ENCODE measurements around the gene PITPNC1.

PITPNC1 gene

GRCh38 chr17:67431249-67432015 lies 54.4 kb downstream of the PITPNC1 start:
- Histone ChIP-seq H3K27me3 (ENCODE audit: control insufficient read depth, insufficient read depth, low read length, poor library complexity, severe bottlenecking) (no peaks in the 10 kb centered on the region), H3K27ac (ENCODE audit: insufficient read depth, low read depth, low read length, poor library complexity, severe bottlenecking) (no peak overlapping the region), H3K4me3 (ENCODE audit: insufficient read depth, low read depth, low read length) (no peak overlapping the region), H3K9me3 (ENCODE audit: control insufficient read depth, low read length) (no peaks in the 10 kb centered on the region), H3K36me3 (ENCODE audit: control insufficient read depth, insufficient read depth, low read length) (no peaks in the 10 kb centered on the region), H3K4me1 (ENCODE audit: control insufficient read depth, insufficient read depth, low read length) (no peaks in the 10 kb centered on the region)
- WGBS, 2 experiments: 92 to 94% methylated on average over 9 of the region's 9 CpGs

- Histone ChIP-seq H3K4me3 (ENCODE audit: insufficient read depth, low read depth, low read length) (no peak overlapping the region), H3K4me1 (ENCODE audit: control insufficient read depth, insufficient read depth, low read length) (no peaks in the 10 kb centered on the region), H3K36me3 (ENCODE audit: control insufficient read depth, insufficient read depth, low read length) (no peaks in the 10 kb centered on the region), H3K27ac (ENCODE audit: insufficient read depth, low read depth, low read length, poor library complexity, severe bottlenecking) (no peak overlapping the region), H3K9me3 (ENCODE audit: control insufficient read depth, low read length) (no peaks in the 10 kb centered on the region), H3K27me3 (ENCODE audit: control insufficient read depth, insufficient read depth, low read length, poor library complexity, severe bottlenecking) (no peaks in the 10 kb centered on the region)
- WGBS, 2 experiments: 91 to 92% methylated on average over 20 of the region's 21 CpGs
Observed at GRCh38 chr17:67433248-67433924, 56.3 kb downstream of the PITPNC1 start.

GRCh38 chr17:67434061-67434525 lies 57.0 kb downstream of the PITPNC1 start:
- no peak overlapping the region for H3K4me3 ChIP-seq (ENCODE audit: insufficient read depth, low read depth, low read length)
- H3K9me3 ChIP-seq (ENCODE audit: control insufficient read depth, low read length): no peaks in the 10 kb centered on the region
- no peaks in the 10 kb centered on the region for H3K36me3 ChIP-seq (ENCODE audit: control insufficient read depth, insufficient read depth, low read length)
- 94% methylated on average over 6 of the region's 6 CpGs for WGBS, 2 experiments
- H3K4me1 ChIP-seq (ENCODE audit: control insufficient read depth, insufficient read depth, low read length): no peaks in the 10 kb centered on the region
- H3K27ac ChIP-seq (ENCODE audit: insufficient read depth, low read depth, low read length, poor library complexity, severe bottlenecking): no peak overlapping the region
- H3K27me3 ChIP-seq (ENCODE audit: control insufficient read depth, insufficient read depth, low read length, poor library complexity, severe bottlenecking): no peaks in the 10 kb centered on the region

DNA sequence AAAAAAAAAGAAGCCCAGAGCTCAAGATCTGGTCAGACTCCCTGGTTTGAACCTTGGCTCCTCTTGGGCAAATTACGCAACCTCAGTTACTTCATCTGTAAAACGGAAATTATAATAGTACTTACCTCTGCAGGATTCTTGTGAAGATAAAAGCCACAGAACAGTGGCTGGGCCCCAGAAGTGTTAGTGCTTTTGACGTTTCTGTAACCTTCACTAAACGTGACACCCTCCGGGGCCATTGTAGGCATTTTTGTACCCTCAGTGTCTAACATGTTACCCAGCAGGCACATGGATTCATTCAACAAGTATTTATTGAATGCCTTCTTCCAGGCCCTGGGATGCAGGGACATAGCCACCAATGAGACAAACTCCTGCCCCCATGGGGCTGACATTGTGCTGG lies 58.0 kb downstream of the PITPNC1 start:
- Histone ChIP-seq H3K4me1 (ENCODE audit: control insufficient read depth, insufficient read depth, low read length) (no peaks in the 10 kb centered on the region), H3K9me3 (ENCODE audit: control insufficient read depth, low read length) (no peaks in the 10 kb centered on the region), H3K36me3 (ENCODE audit: control insufficient read depth, insufficient read depth, low read length) (no peaks in the 10 kb centered on the region), H3K4me3 (ENCODE audit: insufficient read depth, low read depth, low read length) (no peak overlapping the region), H3K27ac (ENCODE audit: insufficient read depth, low read depth, low read length, poor library complexity, severe bottlenecking) (no peak overlapping the region), H3K27me3 (ENCODE audit: control insufficient read depth, insufficient read depth, low read length, poor library complexity, severe bottlenecking) (no peaks in the 10 kb centered on the region)
- 90 to 95% methylated on average over 5 of the region's 5 CpGs for WGBS, 2 experiments

- H3K9me3 ChIP-seq (ENCODE audit: control insufficient read depth, low read length): no peaks in the 10 kb centered on the region
- H3K36me3 ChIP-seq (ENCODE audit: control insufficient read depth, insufficient read depth, low read length): no peaks in the 10 kb centered on the region
- no peak overlapping the region for H3K4me3 ChIP-seq (ENCODE audit: insufficient read depth, low read depth, low read length)
- no peaks in the 10 kb centered on the region for H3K4me1 ChIP-seq (ENCODE audit: control insufficient read depth, insufficient read depth, low read length)
- 93 to 96% methylated on average over 5 of the region's 5 CpGs for WGBS, 2 experiments
- no peaks in the 10 kb centered on the region for H3K27me3 ChIP-seq (ENCODE audit: control insufficient read depth, insufficient read depth, low read length, poor library complexity, severe bottlenecking)
- no peak overlapping the region for H3K27ac ChIP-seq (ENCODE audit: insufficient read depth, low read depth, low read length, poor library complexity, severe bottlenecking)
Observed at GRCh38 chr17:67435786-67436185, 58.7 kb downstream of the PITPNC1 start.

GRCh38 chr17:67436233-67436632 lies 59.2 kb downstream of the PITPNC1 start:
- Histone ChIP-seq H3K4me3 (ENCODE audit: insufficient read depth, low read depth, low read length) (no peak overlapping the region), H3K27ac (ENCODE audit: insufficient read depth, low read depth, low read length, poor library complexity, severe bottlenecking) (no peak overlapping the region), H3K9me3 (ENCODE audit: control insufficient read depth, low read length) (no peaks in the 10 kb centered on the region), H3K4me1 (ENCODE audit: control insufficient read depth, insufficient read depth, low read length) (peaks cover 2% of the 10 kb centered on the region), H3K27me3 (ENCODE audit: control insufficient read depth, insufficient read depth, low read length, poor library complexity, severe bottlenecking) (no peaks in the 10 kb centered on the region), H3K36me3 (ENCODE audit: control insufficient read depth, insufficient read depth, low read length) (no peaks in the 10 kb centered on the region)
- WGBS, 2 experiments: 95 to 97% methylated on average over 10 of the region's 10 CpGs

- Histone ChIP-seq H3K9me3 (ENCODE audit: control insufficient read depth, low read length) (no peaks in the 10 kb centered on the region), H3K27ac (ENCODE audit: insufficient read depth, low read depth, low read length, poor library complexity, severe bottlenecking) (no peak overlapping the region), H3K27me3 (ENCODE audit: control insufficient read depth, insufficient read depth, low read length, poor library complexity, severe bottlenecking) (no peaks in the 10 kb centered on the region), H3K36me3 (ENCODE audit: control insufficient read depth, insufficient read depth, low read length) (no peaks in the 10 kb centered on the region), H3K4me3 (ENCODE audit: insufficient read depth, low read depth, low read length) (no peak overlapping the region), H3K4me1 (ENCODE audit: control insufficient read depth, insufficient read depth, low read length) (peaks cover 17% of the 10 kb centered on the region)
- WGBS, 2 experiments: 71 to 75% methylated on average over 3 of the region's 3 CpGs
Observed at GRCh38 chr17:67438667-67439066, 61.6 kb downstream of the PITPNC1 start.

DNA sequence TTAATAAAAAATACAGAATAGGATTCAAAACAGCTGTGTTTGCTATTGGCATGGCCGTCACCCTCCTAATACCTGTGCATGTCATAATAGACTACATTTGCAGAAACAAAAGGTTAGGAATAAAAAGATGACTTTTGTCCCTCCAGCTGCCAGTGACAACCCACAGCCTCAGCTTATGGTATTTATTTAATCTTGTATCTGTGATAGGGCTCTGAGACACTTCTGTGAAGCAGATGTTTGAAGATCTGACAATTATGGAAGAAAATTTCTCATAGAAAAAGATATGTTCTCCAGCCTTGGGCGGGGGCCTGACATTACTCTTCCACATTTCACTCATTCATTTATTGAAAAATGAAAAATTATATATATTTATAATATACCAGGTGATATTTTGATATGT lies 62.2 kb downstream of the PITPNC1 start:
- WGBS, 2 experiments: 100% methylated on average over 1 of the region's 2 CpGs

DNA sequence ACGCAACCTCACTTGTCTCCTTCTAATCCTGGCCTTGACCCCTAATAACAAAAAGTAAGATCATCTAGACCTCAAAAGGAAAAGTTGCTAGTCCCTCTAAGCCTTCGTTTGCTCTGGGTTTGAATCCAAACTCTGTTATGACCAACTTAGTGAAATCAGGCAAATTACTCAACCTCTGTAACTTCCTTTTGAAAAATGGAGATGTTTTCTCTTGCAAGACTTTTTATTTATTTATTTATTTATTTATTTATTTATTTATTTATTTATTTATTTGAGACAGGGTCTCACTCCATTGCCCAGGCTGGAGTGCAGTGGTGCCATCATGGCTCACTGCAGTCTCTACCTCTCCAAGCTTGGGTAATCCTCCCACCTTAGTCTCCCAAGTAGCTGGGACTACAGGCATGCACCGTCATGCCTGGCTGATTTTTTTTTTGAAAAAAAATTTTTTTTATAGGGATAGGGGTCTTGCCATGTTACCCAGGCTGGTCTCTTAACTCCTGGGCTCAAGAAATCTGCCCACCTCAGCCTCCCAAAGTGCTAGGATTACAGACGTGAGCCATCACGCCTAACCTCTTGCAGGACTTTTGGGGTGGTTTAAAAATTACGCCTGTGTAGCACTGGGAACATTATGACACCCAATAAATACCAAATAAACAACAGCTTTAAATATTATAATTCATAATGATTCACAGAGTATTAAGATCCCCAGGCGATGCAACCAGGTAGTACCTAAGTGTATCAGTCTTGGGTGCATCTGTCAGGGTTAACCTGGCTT lies 63.4 kb downstream of the PITPNC1 start:
- Histone ChIP-seq H3K4me3 (ENCODE audit: insufficient read depth, low read depth, low read length) (no peak overlapping the region), H3K27ac (ENCODE audit: insufficient read depth, low read depth, low read length, poor library complexity, severe bottlenecking) (no peak overlapping the region)
- WGBS, 2 experiments: 86 to 93% methylated on average over 6 to 7 of the region's 7 CpGs

More for the DNA sequence above, 62.2 kb downstream of the PITPNC1 start:
- Histone ChIP-seq H3K27ac (ENCODE audit: insufficient read depth, low read depth, low read length, poor library complexity, severe bottlenecking) (no peak overlapping the region), H3K36me3 (ENCODE audit: control insufficient read depth, insufficient read depth, low read length) (no peaks in the 10 kb centered on the region), H3K4me3 (ENCODE audit: insufficient read depth, low read depth, low read length) (no peak overlapping the region), H3K27me3 (ENCODE audit: control insufficient read depth, insufficient read depth, low read length, poor library complexity, severe bottlenecking) (no peaks in the 10 kb centered on the region), H3K9me3 (ENCODE audit: control insufficient read depth, low read length) (no peaks in the 10 kb centered on the region), H3K4me1 (ENCODE audit: control insufficient read depth, insufficient read depth, low read length) (peaks cover 17% of the 10 kb centered on the region)

More for the DNA sequence above, 63.4 kb downstream of the PITPNC1 start:
- H3K36me3 ChIP-seq (ENCODE audit: control insufficient read depth, insufficient read depth, low read length): no peaks in the 10 kb centered on the region
- H3K27me3 ChIP-seq (ENCODE audit: control insufficient read depth, insufficient read depth, low read length, poor library complexity, severe bottlenecking): no peaks in the 10 kb centered on the region
- no peaks in the 10 kb centered on the region for H3K9me3 ChIP-seq (ENCODE audit: control insufficient read depth, low read length)
- H3K4me1 ChIP-seq (ENCODE audit: control insufficient read depth, insufficient read depth, low read length): peaks cover 17% of the 10 kb centered on the region
